HepG2 (cell line): ENCODE data around the gene LRRC4C. TPM values are rescaled to one million over a fixed set of nuclear protein-coding genes. Genes with fewer than 3 reads are reported as not detected.

Experiments used
- ATAC-seq: fragments of 200-7000 bp; cut with Tn5 transposase; 3 replicates; pipeline ENCODE4 v1.9.1; 2020; ENCODE audit warnings: mild to moderate bottlenecking, moderate library complexity
- BruUV-seq: library from RNA; stranded (reverse); fragments of 400-500 nt; replicated peaks from 2 replicates; lab custom pipeline; 2021; lab: Mats Ljungman, UMichigan
- CTCF ChIA-PET: fragments of 300-600 bp; formaldehyde crosslinking; extraction: SDS; loops from one replicate; lab custom pipeline; 2021; ENCODE audit warnings: low total read pairs, inconsistent platforms, low intra/inter-chr PET ratio; lab: Yijun Ruan, JAX
- POLR2A ChIA-PET: fragments of 350-600 bp; sonication (Branson Sonifier 250); formaldehyde crosslinking; loops from one replicate; lab custom pipeline; 2020; ENCODE audit warnings: antibody characterized with exemption, inconsistent platforms; lab: Yijun Ruan, JAX
- DNase-seq: peaks from one replicate; pipeline ENCODE4 v3.0.0-alpha.2; 2015; ENCODE audit warnings: low spot score
- FAIRE-seq: peaks from 3 replicates; lab custom pipeline; 2011; peaks lifted over from hg19 to GRCh38; lab: Jason Lieb, UNC
- H2AFZ ChIP-seq: one replicate; pipeline ENCODE4 v1.6.1; 2011; ENCODE audit warnings: low read length, inconsistent platforms
- H3K27ac ChIP-seq: fragments of 300-600 bp; 3 replicates; pipeline ENCODE4 v1.8.0; 2011; ENCODE audit warnings: mixed run types, mild to moderate bottlenecking, mixed read lengths, low read length, inconsistent platforms; ENCODE audit not compliant: insufficient read depth; ENCODE audit errors: extremely low read length
- H3K27me3 ChIP-seq, 2 experiments: fragments of 200-600 bp in 1 of 2; 2 replicates in 1 of 2; 3 replicates in 1 of 2; pipeline versions ENCODE4 v1.6.0 to v1.8.0; 2011; ENCODE audit warnings: low read length in 2 of 2, mild to moderate bottlenecking in 2 of 2, moderate library complexity in 2 of 2, inconsistent platforms in 1 of 2; ENCODE audit not compliant: insufficient read depth in 2 of 2, control insufficient read depth in 1 of 2
- H3K36me3 ChIP-seq, 2 experiments: fragments of 200-600 bp in 1 of 2; replicated peaks in 1 of 2; 2 replicates in 1 of 2; 3 replicates in 1 of 2; pipeline versions ENCODE4 v1.5.1 to v1.8.0; 2011; ENCODE audit warnings: low read length in 2 of 2, inconsistent platforms in 1 of 2; ENCODE audit not compliant: insufficient read depth in 2 of 2, control insufficient read depth in 1 of 2
- H3K4me1 ChIP-seq: 2 replicates; pipeline ENCODE4 v1.5.1; 2012; ENCODE audit warnings: low read length, inconsistent platforms; ENCODE audit not compliant: insufficient read depth
- H3K4me2 ChIP-seq: 2 replicates; pipeline ENCODE4 v1.6.0; 2011; ENCODE audit warnings: low read depth, low read length, inconsistent platforms
- H3K4me3 ChIP-seq, 3 experiments: fragments of 200-600 bp in 1 of 3; sonication (generic), shearing (Covaris generic) in 1 of 3; replicated peaks in 1 of 3; 2 replicates each; pipeline ENCODE4 v1.5.1; 2011 to 2016; ENCODE audit warnings: low read length in 3 of 3, inconsistent platforms in 2 of 3, low read depth in 2 of 3, mild to moderate bottlenecking in 2 of 3, control low read depth in 1 of 3, mixed read lengths in 1 of 3; ENCODE audit not compliant: insufficient read depth in 1 of 3
- H3K79me2 ChIP-seq: one replicate; pipeline ENCODE4 v1.6.1; 2011; ENCODE audit warnings: low read length, inconsistent platforms; ENCODE audit not compliant: insufficient read depth
- H3K9ac ChIP-seq: 2 replicates; pipeline ENCODE4 v1.6.0; 2011; ENCODE audit warnings: mild to moderate bottlenecking, low read depth, low read length, inconsistent platforms; ENCODE audit not compliant: insufficient read depth
- H3K9me3 ChIP-seq: 2 replicates; pipeline ENCODE4 v1.5.1; 2012; ENCODE audit warnings: mild to moderate bottlenecking, low read length
- H4K20me1 ChIP-seq: 2 replicates; pipeline ENCODE4 v1.6.0; 2011; ENCODE audit warnings: inconsistent platforms, mild to moderate bottlenecking, low read length, moderate library complexity; ENCODE audit not compliant: insufficient read depth
- CBX2 ChIP-seq, 2 experiments: fragments of 200-600 bp in 1 of 2; sonication (generic); formaldehyde crosslinking in 1 of 2; IDR thresholded peaks; 2 replicates each; pipeline versions ENCODE4 v1.7.0 to v1.8.1; 2018 to 2022; ENCODE audit warnings: low read depth in 2 of 2, low read length in 1 of 2, mild to moderate bottlenecking in 1 of 2, missing genetic modification reagents in 1 of 2
- CENPT ChIP-seq: sonication (generic); formaldehyde crosslinking; IDR thresholded peaks from 2 replicates; pipeline ENCODE4 v1.8.0; 2022; ENCODE audit warnings: low read depth, mild to moderate bottlenecking, moderate library complexity, missing genetic modification reagents
- MEIS2 ChIP-seq: sonication (generic); formaldehyde crosslinking; IDR thresholded peaks from 2 replicates; pipeline ENCODE4 v1.9.0; 2021; ENCODE audit warnings: mild to moderate bottlenecking, missing genetic modification reagents
- PLSCR1 ChIP-seq: sonication (generic); formaldehyde crosslinking; IDR thresholded peaks from 2 replicates; pipeline ENCODE4 v1.5.0; 2020; ENCODE audit warnings: missing genetic modification reagents, mild to moderate bottlenecking, borderline replicate concordance
- TBP ChIP-seq: sonication (generic); formaldehyde crosslinking; IDR thresholded peaks from 2 replicates; pipeline ENCODE4 v1.5.0; 2020; ENCODE audit warnings: missing genetic modification reagents
- TIGD3 ChIP-seq: sonication (generic); formaldehyde crosslinking; IDR thresholded peaks from 2 replicates; pipeline ENCODE4 v1.5.1; 2020; ENCODE audit warnings: mild to moderate bottlenecking, missing genetic modification reagents, borderline replicate concordance
- ZNF569 ChIP-seq: sonication (generic); formaldehyde crosslinking; IDR thresholded peaks from 2 replicates; pipeline ENCODE4 v1.5.0; 2020; ENCODE audit warnings: mild to moderate bottlenecking, missing genetic modification reagents, moderate library complexity, borderline replicate concordance
- ZNF577 ChIP-seq: sonication (generic); formaldehyde crosslinking; IDR thresholded peaks from 2 replicates; pipeline ENCODE4 v1.4.0; 2020; ENCODE audit warnings: mild to moderate bottlenecking, low read depth, missing genetic modification reagents, borderline replicate concordance
- ZNF597 ChIP-seq: sonication (generic); formaldehyde crosslinking; IDR thresholded peaks from 2 replicates; pipeline ENCODE4 v1.5.0; 2020; ENCODE audit warnings: missing genetic modification reagents
- ZNF703 ChIP-seq: sonication (generic); formaldehyde crosslinking; IDR thresholded peaks from 2 replicates; pipeline ENCODE4 v1.5.1; 2020; ENCODE audit warnings: missing genetic modification reagents, mild to moderate bottlenecking, moderate library complexity, borderline replicate concordance
- WGBS: methylation state at CpG from one replicate; pipeline ENCODE4 v1.1.6; 2017; ENCODE audit warnings: low lambda C conversion rate; 5-methylcytosine and 5-hydroxymethylcytosine counted together
- in situ Hi-C: cut with HindIII; loops from 2 replicates; pipeline ENCODE4 v1.10.0; 2017; ENCODE audit warnings: low pct_unique_long_range_greater_than_20kb; ENCODE audit not compliant: extremely low pct_ligation_motif_present
- intact Hi-C: fragments of 100-400 bp; cut with micrococcal nuclease; formaldehyde crosslinking; loops from one replicate; pipeline ENCODE4 v1.10.0; 2022; ENCODE audit not compliant: unreplicated experiment
- polyA plus RNA-seq, 8 experiments: library from polyadenylated mRNA; depleted of rRNA in 3 of 8; stranded (reverse) in 7 of 8; unstranded in 1 of 8; fragments of >200 nt; fragmentation: Illumina TruSeq in 4 of 8; extraction: Trizol in 4 of 8; gene quantifications; 2 replicates each; pipeline versions ENCODE4 v1.2.1 to v1.2.3, GENCODE V29; 2011 to 2016; ENCODE audit warnings: low read depth in 4 of 8, missing spikeins in 1 of 8, mixed read lengths in 1 of 8; ENCODE audit not compliant: insufficient read depth in 1 of 8
- total RNA-seq, 5 experiments: library from RNA; depleted of rRNA; stranded (reverse); fragments of >200 nt; fragmentation: Illumina TruSeq; extraction: Trizol; gene quantifications; 2 replicates each; pipeline ENCODE4 v1.2.3, GENCODE V29; 2016; ENCODE audit warnings: low read depth in 1 of 5

The LRRC4C gene
- total and polyA plus RNA-seq, 2 of the 13 experiments (the other 11 are each of a cell fraction or from before 2014, with no cell fraction given) = not detected

- no peaks in the 10 kb centered on the region for H3K27me3 ChIP-seq
- no peak for DNase-seq
- in situ Hi-C loops = no loop called here
- H3K4me3 ChIP-seq = no peak overlapping the region
- intact Hi-C loops = no loop called here
- H3K79me2 ChIP-seq = no peaks in the 10 kb centered on the region
- H3K36me3 ChIP-seq = no peaks in the 10 kb centered on the region
- ChIA-PET POLR2A (no interaction called here), CTCF (no interaction called here)
- BruUV-seq = no TSS peak
- no peak overlapping the region for H2AFZ ChIP-seq
- H3K4me2 ChIP-seq = no peak overlapping the region
- no peak for ATAC-seq
- peaks cover 9% of the 10 kb centered on the region; the same call in 1 of the 2 replicates for H3K9me3 ChIP-seq
- no peak for FAIRE-seq
- TF ChIP-seq TIGD3 (CRISPR knock-in tag) = no peak
- no peak for TF ChIP-seq ZNF597 (CRISPR knock-in tag)
- TF ChIP-seq TBP = no peak
- TF ChIP-seq CBX2 (IDR thresholded peaks at IDR 0.05; ENCODE audit: low read depth, low read length) = no peak
- TF ChIP-seq CBX2 (CRISPR knock-in tag; IDR thresholded peaks at IDR 0.05; ENCODE audit: low read depth) = no peak
- TF ChIP-seq ZNF577 (CRISPR knock-in tag) = no peak
- TF ChIP-seq PLSCR1 (CRISPR knock-in tag) = no peak
- no peak for TF ChIP-seq CENPT (CRISPR knock-in tag)
- TF ChIP-seq ZNF703 (CRISPR knock-in tag) = no peak
- no peak for TF ChIP-seq ZNF569 (CRISPR knock-in tag)
- no peak for TF ChIP-seq MEIS2 (CRISPR knock-in tag)
- no peak overlapping the region for H3K27ac ChIP-seq
- no peaks in the 10 kb centered on the region for H4K20me1 ChIP-seq
- H3K9ac ChIP-seq = no peak overlapping the region
- WGBS = 0% methylated on average over 1 of the region's 1 CpG
- H3K4me1 ChIP-seq = no peaks in the 10 kb centered on the region
Measured at GRCh38 chr11:40095446-40095845, 1364.0 kb downstream of the LRRC4C start.
